IMR-90 (cell line): ENCODE data around the gene RASGRF2. TPM values are rescaled to one million over a fixed set of nuclear protein-coding genes. Genes with fewer than 3 reads are reported as not detected.

Experiments
- ATAC-seq: fragments of 200-7000 bp; cut with Tn5 transposase; 2 replicates; pipeline ENCODE4 v1.9.1; 2020; ENCODE audit warnings: low read depth, mild to moderate bottlenecking, moderate library complexity
- BruUV-seq: library from RNA; stranded (reverse); fragments of 400-500 nt; replicated peaks from 2 replicates; lab custom pipeline; 2021; lab: Mats Ljungman, UMichigan
- CTCF ChIA-PET: fragments of 300-600 bp; formaldehyde crosslinking; extraction: SDS; loops from one replicate; lab custom pipeline; 2021; ENCODE audit warnings: antibody characterized with exemption; lab: Yijun Ruan, JAX
- POLR2A ChIA-PET: fragments of 300-600 bp; sonication (Branson Sonifier 250); formaldehyde crosslinking; loops from one replicate; lab custom pipeline; 2022; ENCODE audit warnings: antibody characterized with exemption; ENCODE audit not compliant: unreplicated experiment; lab: Charles Lee
- DNase-seq: peaks from one replicate; pipeline ENCODE4 v3.0.0; 2013
- H2AFZ ChIP-seq: replicated peaks from 2 replicates; pipeline ENCODE3; 2013; ENCODE audit warnings: low read length, mild to moderate bottlenecking; ENCODE audit not compliant: poor library complexity
- H2AK5ac ChIP-seq: 2 replicates; pipeline ENCODE4 v1.6.1; 2013; ENCODE audit warnings: low read depth, low read length, inconsistent platforms
- H2AK9ac ChIP-seq: replicated peaks from 2 replicates; pipeline ENCODE3; 2013; ENCODE audit warnings: mild to moderate bottlenecking, low read depth, low read length, moderate library complexity; ENCODE audit not compliant: poor library complexity
- H2BK120ac ChIP-seq: 2 replicates; pipeline ENCODE4 v1.6.1; 2013; ENCODE audit warnings: low read depth, low read length, inconsistent platforms
- H2BK15ac ChIP-seq: 3 replicates; pipeline ENCODE4 v1.6.1; 2013; ENCODE audit warnings: low read depth, low read length, inconsistent platforms
- H2BK20ac ChIP-seq: 2 replicates; pipeline ENCODE4 v1.6.1; 2013; ENCODE audit warnings: low read depth, mild to moderate bottlenecking, inconsistent platforms, low read length, moderate library complexity
- H2BK5ac ChIP-seq: 2 replicates; pipeline ENCODE4 v1.6.1; 2013; ENCODE audit warnings: mild to moderate bottlenecking, low read depth, low read length, inconsistent platforms; ENCODE audit not compliant: poor library complexity, severe bottlenecking
- H3K14ac ChIP-seq: replicated peaks from 2 replicates; pipeline ENCODE4 v1.6.1; 2013; ENCODE audit warnings: low read depth, low read length, inconsistent platforms
- H3K18ac ChIP-seq: 2 replicates; pipeline ENCODE4 v1.6.1; 2013; ENCODE audit warnings: low read depth, low read length, control low read depth
- H3K23ac ChIP-seq: 2 replicates; pipeline ENCODE4 v1.6.1; 2013; ENCODE audit warnings: low read depth, low read length, inconsistent platforms
- H3K27ac ChIP-seq: 2 replicates; pipeline ENCODE4 v1.5.1; 2013; ENCODE audit warnings: mild to moderate bottlenecking, control low read depth, low read length; ENCODE audit not compliant: insufficient read depth
- H3K27me3 ChIP-seq: 2 replicates; pipeline ENCODE4 v1.6.1; 2013; ENCODE audit warnings: low read length; ENCODE audit not compliant: control insufficient read depth, insufficient read depth
- H3K36me3 ChIP-seq: 2 replicates; pipeline ENCODE4 v1.6.1; 2013; ENCODE audit warnings: low read length, mixed read lengths; ENCODE audit not compliant: control insufficient read depth, insufficient read depth
- H3K4ac ChIP-seq: 2 replicates; pipeline ENCODE4 v1.6.1; 2013; ENCODE audit warnings: low read depth, low read length, inconsistent platforms
- H3K4me1 ChIP-seq: 2 replicates; pipeline ENCODE4 v1.6.1; 2013; ENCODE audit warnings: low read length, mixed read lengths; ENCODE audit not compliant: control insufficient read depth, insufficient read depth
- H3K4me2 ChIP-seq: 2 replicates; pipeline ENCODE4 v1.6.1; 2013; ENCODE audit warnings: low read depth, mild to moderate bottlenecking, control low read depth, low read length, moderate library complexity
- H3K4me3 ChIP-seq: 2 replicates; pipeline ENCODE4 v1.5.1; 2013; ENCODE audit warnings: low read depth, mild to moderate bottlenecking, control low read depth, low read length, moderate library complexity; ENCODE audit not compliant: insufficient read depth
- H3K56ac ChIP-seq: 2 replicates; pipeline ENCODE4 v1.6.1; 2013; ENCODE audit warnings: low read length, inconsistent platforms; ENCODE audit not compliant: insufficient read depth; ENCODE audit errors: extremely low read depth
- H3K79me1 ChIP-seq, 2 experiments: 2 replicates each; pipeline ENCODE4 v1.6.1; 2013; ENCODE audit warnings: low read length in 2 of 2, inconsistent platforms in 1 of 2, low read depth in 1 of 2
- H3K9ac ChIP-seq: 2 replicates; pipeline ENCODE4 v1.6.1; 2013; ENCODE audit warnings: low read depth, low read length, control low read depth
- H3K9me1 ChIP-seq: 2 replicates; pipeline ENCODE4 v1.6.1; 2013; ENCODE audit warnings: low read length, inconsistent platforms; ENCODE audit not compliant: insufficient read depth
- H3K9me3 ChIP-seq: 2 replicates; pipeline ENCODE4 v1.6.1; 2013; ENCODE audit warnings: low read length; ENCODE audit not compliant: control insufficient read depth, insufficient read depth
- H4K20me1 ChIP-seq: 2 replicates; pipeline ENCODE4 v1.6.1; 2013; ENCODE audit warnings: low read length, inconsistent platforms; ENCODE audit not compliant: insufficient read depth
- H4K5ac ChIP-seq: 2 replicates; pipeline ENCODE4 v1.6.1; 2013; ENCODE audit warnings: mild to moderate bottlenecking, low read depth, low read length, control low read depth
- H4K8ac ChIP-seq, 2 experiments: 2 replicates each; pipeline ENCODE4 v1.6.1; 2013; ENCODE audit warnings: low read depth in 2 of 2, low read length in 2 of 2, control low read depth in 1 of 2, inconsistent platforms in 1 of 2
- H4K91ac ChIP-seq: 2 replicates; pipeline ENCODE4 v1.6.1; 2013; ENCODE audit warnings: low read depth, low read length, inconsistent platforms; ENCODE audit not compliant: insufficient read depth
- BHLHE40 ChIP-seq: fragments of 150-350 bp; IDR thresholded peaks from 2 replicates; pipeline ENCODE4 v1.6.1; 2016; ENCODE audit warnings: mild to moderate bottlenecking, low read depth, low read length
- CEBPB ChIP-seq: IDR thresholded peaks from 2 replicates; pipeline ENCODE4 v1.6.1; 2012; ENCODE audit warnings: low read depth, low read length, improper control_type of control experiment
- CHD1 ChIP-seq: IDR thresholded peaks from 2 replicates; pipeline ENCODE4 v1.6.1; 2012; ENCODE audit warnings: low read depth, low read length, improper control_type of control experiment
- CTCF ChIP-seq: conservative IDR thresholded peaks from 2 replicates; pipeline ENCODE4 v1.5.1; 2012; ENCODE audit warnings: mild to moderate bottlenecking, low read depth, low read length, improper control_type of control experiment
- FOS ChIP-seq: fragments of 150-350 bp; IDR thresholded peaks from 2 replicates; pipeline ENCODE4 v1.6.1; 2016; ENCODE audit warnings: low read depth, low read length
- MAFK ChIP-seq: IDR thresholded peaks from 2 replicates; pipeline ENCODE4 v1.6.1; 2012; ENCODE audit warnings: low read depth, low read length, improper control_type of control experiment
- MXI1 ChIP-seq: IDR thresholded peaks from 2 replicates; pipeline ENCODE4 v1.6.1; 2012; ENCODE audit warnings: low read depth, mild to moderate bottlenecking, low read length, moderate library complexity, borderline replicate concordance
- NFE2L2 ChIP-seq: fragments of 150-350 bp; IDR thresholded peaks from 2 replicates; pipeline ENCODE4 v1.6.1; 2016; ENCODE audit warnings: low read depth, mild to moderate bottlenecking, low read length
- RCOR1 ChIP-seq: IDR thresholded peaks from 2 replicates; pipeline ENCODE4 v1.6.1; 2012; ENCODE audit warnings: mild to moderate bottlenecking, low read length, improper control_type of control experiment; ENCODE audit not compliant: insufficient replicate concordance
- RFX5 ChIP-seq: IDR thresholded peaks from 2 replicates; pipeline ENCODE4 v1.8.0; 2012; ENCODE audit warnings: low read depth, mild to moderate bottlenecking, low read length, moderate library complexity
- SMC3 ChIP-seq: fragments of 150-350 bp; IDR thresholded peaks from 2 replicates; pipeline ENCODE4 v1.6.1; 2016; ENCODE audit warnings: low read depth, mild to moderate bottlenecking, antibody characterized with exemption, low read length, moderate library complexity
- USF2 ChIP-seq: fragments of 150-350 bp; IDR thresholded peaks from 2 replicates; pipeline ENCODE4 v1.6.1; 2017; ENCODE audit warnings: mild to moderate bottlenecking, antibody characterized with exemption, low read length, low read depth
- WGBS, 2 experiments: methylation state at CpG; one replicate each; pipeline versions ENCODE4 v1.1.5 to v1.1.7; 2013; ENCODE audit warnings: missing lambda C conversion rate in 2 of 2; ENCODE audit not compliant: insufficient read length in 1 of 2; ENCODE audit errors: extremely low coverage in 2 of 2; 5-methylcytosine and 5-hydroxymethylcytosine counted together
- dilution Hi-C: fragments of 300-500 bp; cut with HindIII; formaldehyde crosslinking; loops from one replicate; pipeline ENCODE4 v1.14.3; 2018; ENCODE audit warnings: low sequenced_read_pairs; ENCODE audit not compliant: unreplicated experiment
- in situ Hi-C: fragments of 300-500 bp; cut with MboI; formaldehyde crosslinking; loops from 3 replicates; pipeline ENCODE4 v1.14.3; 2019; ENCODE audit warnings: low sequenced_read_pairs, inconsistent platforms, mixed read lengths
- intact Hi-C: fragments of 100-400 bp; cut with micrococcal nuclease; formaldehyde crosslinking; loops from 2 replicates; pipeline ENCODE4 v1.10.0; 2022
- polyA plus RNA-seq, 3 experiments: library from polyadenylated mRNA; depleted of rRNA; stranded (reverse); fragments of >200 nt; gene quantifications; 2 replicates each; pipeline ENCODE4 v1.2.3, GENCODE V29; 2012; ENCODE audit warnings: low replicate concordance in 1 of 3
- total RNA-seq: library from RNA; depleted of rRNA; stranded (reverse); fragments of >200 nt; gene quantifications from 2 replicates; pipeline ENCODE4 v1.2.3, GENCODE V29; 2012
- TF ChIP-seq, protein P1 (sequence below): fragments of 150-350 bp; IDR thresholded peaks from 2 replicates; pipeline ENCODE4 v1.6.1; 2016; ENCODE audit warnings: low read depth, mild to moderate bottlenecking, low read length, moderate library complexity, borderline replicate concordance

RASGRF2 gene
- total and polyA plus RNA-seq, 2 of the 4 experiments (the other 2 are of a cell fraction): 2.9 to 5.0 TPM

DNA sequence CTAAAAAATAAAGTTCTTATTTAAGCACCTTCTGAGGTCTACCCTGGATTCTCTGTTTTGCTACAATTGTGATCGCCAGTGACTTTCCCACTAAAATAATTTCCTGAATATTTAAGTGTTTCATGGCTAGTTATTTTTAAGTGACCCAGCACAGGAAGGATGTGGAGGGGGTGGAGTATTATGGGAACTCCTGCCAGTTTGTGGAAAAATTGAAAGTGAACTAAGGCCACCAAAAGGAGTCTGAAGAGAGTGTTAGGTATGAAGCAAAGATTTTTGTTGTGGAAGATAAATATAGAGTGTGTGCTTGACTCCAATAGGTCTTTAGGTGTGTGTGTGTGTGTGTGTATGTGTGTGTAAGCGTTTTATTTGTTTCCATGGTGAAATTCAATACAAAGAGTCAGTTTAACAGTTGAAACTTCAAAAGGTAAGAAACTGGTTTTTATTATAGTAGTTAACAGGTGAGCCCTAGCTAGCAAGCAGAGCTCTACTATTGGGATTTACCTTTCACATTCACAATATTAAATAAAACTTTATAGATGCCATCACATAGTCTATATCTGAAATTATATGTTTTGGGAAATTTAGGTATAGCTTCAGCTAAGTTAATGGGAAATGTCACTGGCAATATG is 25.6 kb downstream of the RASGRF2 start:
- H2BK5ac ChIP-seq: peak overlapping the region; percentile 20
- BruUV-seq: no TSS peak
- dilution Hi-C loops (no loop called here), in situ Hi-C loops (no loop called here), intact Hi-C loops (no loop called here)
- H3K56ac ChIP-seq: no peak overlapping the region
- H3K4me3 ChIP-seq: no peak overlapping the region
- H2BK120ac ChIP-seq: no peak overlapping the region
- no peaks in the 10 kb centered on the region for H3K27me3 ChIP-seq
- no peak overlapping the region for H3K18ac ChIP-seq
- ChIA-PET CTCF (no interaction called here), POLR2A (no interaction called here)
- H3K4me1 ChIP-seq: peaks cover 7% of the 10 kb centered on the region
- no peak overlapping the region for H3K4me2 ChIP-seq
- H3K27ac ChIP-seq: no peak overlapping the region
- DNase-seq (no peak), ATAC-seq (no peak)
- no peak overlapping the region for H2AK5ac ChIP-seq
- H3K9me1 ChIP-seq: peaks cover 4% of the 10 kb centered on the region
- H4K91ac ChIP-seq: no peak overlapping the region
- no peak for TF ChIP-seq RFX5
- no peak for TF ChIP-seq RCOR1
- no peak for TF ChIP-seq CTCF
- TF ChIP-seq BHLHE40: no peak
- no peak for TF ChIP-seq NFE2L2
- no peak for TF ChIP-seq FOS
- no peak for TF ChIP-seq CEBPB
- TF ChIP-seq, protein P1, sequence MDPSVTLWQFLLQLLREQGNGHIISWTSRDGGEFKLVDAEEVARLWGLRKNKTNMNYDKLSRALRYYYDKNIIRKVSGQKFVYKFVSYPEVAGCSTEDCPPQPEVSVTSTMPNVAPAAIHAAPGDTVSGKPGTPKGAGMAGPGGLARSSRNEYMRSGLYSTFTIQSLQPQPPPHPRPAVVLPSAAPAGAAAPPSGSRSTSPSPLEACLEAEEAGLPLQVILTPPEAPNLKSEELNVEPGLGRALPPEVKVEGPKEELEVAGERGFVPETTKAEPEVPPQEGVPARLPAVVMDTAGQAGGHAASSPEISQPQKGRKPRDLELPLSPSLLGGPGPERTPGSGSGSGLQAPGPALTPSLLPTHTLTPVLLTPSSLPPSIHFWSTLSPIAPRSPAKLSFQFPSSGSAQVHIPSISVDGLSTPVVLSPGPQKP: no peak
- TF ChIP-seq CHD1: no peak
- TF ChIP-seq MXI1: no peak
- TF ChIP-seq MAFK: no peak
- TF ChIP-seq USF2: no peak
- no peak for TF ChIP-seq SMC3
- no peaks in the 10 kb centered on the region for H3K36me3 ChIP-seq
- no peak overlapping the region for H2AFZ ChIP-seq
- 0 out of 2 replicates have a peak overlapping the region, but pooled peaks have one; percentile 5 for H3K23ac ChIP-seq
- H3K79me1 ChIP-seq: peaks cover 35 to 72% of the 10 kb centered on the region in 2 experiments
- no peaks in the 10 kb centered on the region for H3K9me3 ChIP-seq
- peaks cover 9% of the 10 kb centered on the region; the same call in 1 of the 2 replicates for H4K20me1 ChIP-seq
- H3K14ac ChIP-seq: no peak overlapping the region
- no peak overlapping the region for H2BK15ac ChIP-seq
- H2BK20ac ChIP-seq: no peak overlapping the region
- no peak overlapping the region for H3K4ac ChIP-seq
- no peak overlapping the region for H4K5ac ChIP-seq
- no peak overlapping the region for H2AK9ac ChIP-seq
- H3K9ac ChIP-seq: no peak overlapping the region
- 83% methylated on average over 1 of the region's 2 CpGs; no CpG with 5 or more reads in 1 of the 2 experiments for WGBS, 2 experiments
- H4K8ac ChIP-seq: no peak overlapping the region
